ENCODE data around the gene MARCO.

MARCO gene, protein sequence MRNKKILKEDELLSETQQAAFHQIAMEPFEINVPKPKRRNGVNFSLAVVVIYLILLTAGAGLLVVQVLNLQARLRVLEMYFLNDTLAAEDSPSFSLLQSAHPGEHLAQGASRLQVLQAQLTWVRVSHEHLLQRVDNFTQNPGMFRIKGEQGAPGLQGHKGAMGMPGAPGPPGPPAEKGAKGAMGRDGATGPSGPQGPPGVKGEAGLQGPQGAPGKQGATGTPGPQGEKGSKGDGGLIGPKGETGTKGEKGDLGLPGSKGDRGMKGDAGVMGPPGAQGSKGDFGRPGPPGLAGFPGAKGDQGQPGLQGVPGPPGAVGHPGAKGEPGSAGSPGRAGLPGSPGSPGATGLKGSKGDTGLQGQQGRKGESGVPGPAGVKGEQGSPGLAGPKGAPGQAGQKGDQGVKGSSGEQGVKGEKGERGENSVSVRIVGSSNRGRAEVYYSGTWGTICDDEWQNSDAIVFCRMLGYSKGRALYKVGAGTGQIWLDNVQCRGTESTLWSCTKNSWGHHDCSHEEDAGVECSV

DNA sequence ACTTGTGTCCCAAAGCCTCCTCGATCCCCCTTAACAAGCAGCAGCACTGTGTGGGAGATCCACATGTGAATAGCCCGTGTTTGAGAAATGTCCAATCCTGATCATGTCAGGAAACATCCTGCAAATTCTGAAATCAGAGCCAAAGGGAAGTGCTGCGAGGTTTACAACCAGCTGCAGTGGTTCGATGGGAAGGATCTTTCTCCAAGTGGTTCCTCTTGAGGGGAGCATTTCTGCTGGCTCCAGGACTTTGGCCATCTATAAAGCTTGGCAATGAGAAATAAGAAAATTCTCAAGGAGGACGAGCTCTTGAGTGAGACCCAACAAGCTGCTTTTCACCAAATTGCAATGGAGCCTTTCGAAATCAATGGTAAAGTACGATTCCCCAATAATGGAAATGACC is at the start of gene MARCO:
TSS of gene MARCO (plus strand) at position 164 of the 400 bp plus-strand sequence. CDS start at position 271, 107 bp downstream.
- DNase-seq (ENCODE audit: low read depth) = no peak

DNA sequence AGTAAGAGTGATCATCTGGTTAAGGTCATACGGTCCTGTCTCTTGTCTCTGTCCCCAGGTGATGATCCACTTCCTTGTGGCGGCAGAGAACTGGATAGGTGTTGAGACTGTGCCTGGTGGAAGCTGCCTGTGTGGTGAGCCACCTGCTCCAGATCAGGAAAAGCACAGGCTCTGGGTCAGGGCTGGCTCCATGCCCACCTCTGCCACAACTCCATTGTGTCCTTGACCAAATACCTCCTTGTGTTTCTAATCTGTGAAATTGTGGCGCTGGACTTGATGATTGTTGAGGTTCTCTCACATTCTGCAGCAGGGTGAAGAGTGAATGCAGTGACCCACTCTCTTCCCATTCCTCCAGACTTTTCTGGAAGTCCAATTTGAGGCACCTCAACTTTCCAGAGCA is 48.9 kb upstream of the MARCO start:
- no peak for DNase-seq (ENCODE audit: low read depth)

DNA sequence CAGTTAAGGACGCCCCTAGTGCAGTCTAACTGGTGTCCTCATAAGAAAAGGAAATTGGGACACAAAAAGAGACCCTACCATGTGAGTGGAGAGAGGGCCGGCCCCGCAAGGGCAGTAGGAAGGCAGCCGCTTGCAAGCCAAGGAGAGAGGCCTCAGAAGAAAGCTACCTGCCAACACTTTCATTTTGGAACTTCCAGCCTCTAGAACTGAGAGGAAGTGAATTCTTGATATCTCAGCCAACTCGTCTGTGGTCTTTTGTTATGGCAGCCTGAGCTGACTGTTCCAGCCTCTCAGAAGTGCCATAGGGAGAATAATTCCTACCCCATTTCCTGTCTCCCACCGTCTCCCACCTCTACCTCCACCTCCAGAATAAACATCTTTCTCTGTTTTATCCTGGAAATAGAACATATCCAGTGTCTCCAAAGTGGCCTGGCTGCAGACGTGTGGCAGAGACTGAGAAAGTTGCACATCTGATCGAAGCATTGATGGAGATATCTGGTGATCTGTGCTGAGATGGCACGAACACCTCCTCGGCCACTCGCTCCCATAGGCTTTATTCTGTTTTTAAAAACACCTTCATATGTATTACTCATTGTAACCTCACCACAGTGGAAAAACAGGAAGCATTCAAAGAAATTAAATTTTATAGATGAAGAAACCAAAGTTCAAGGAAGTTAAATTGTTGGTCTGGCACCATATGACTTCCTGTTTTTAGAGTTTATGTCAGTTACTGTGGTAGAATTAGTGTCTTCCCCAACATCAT is 39.5 kb upstream of the MARCO start:
- no peak for DNase-seq (ENCODE audit: low read depth)

DNA sequence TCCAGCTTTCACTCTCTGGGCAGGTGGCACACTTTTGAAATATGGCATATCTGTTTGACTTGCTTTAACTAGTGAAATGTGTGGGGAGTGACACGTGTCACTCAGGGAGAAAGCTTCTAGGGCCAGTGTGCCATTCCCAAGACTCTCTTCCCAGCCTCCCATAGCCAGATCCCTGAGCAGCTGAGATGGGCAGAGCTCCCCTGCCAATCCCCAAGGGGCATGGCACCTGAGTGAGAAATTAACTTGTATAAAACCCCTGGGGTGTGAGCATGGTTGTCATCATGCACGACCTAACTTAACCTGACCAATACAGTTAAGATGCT is 39.0 kb upstream of the MARCO start:
- no peak for DNase-seq (ENCODE audit: low read depth)

DNA sequence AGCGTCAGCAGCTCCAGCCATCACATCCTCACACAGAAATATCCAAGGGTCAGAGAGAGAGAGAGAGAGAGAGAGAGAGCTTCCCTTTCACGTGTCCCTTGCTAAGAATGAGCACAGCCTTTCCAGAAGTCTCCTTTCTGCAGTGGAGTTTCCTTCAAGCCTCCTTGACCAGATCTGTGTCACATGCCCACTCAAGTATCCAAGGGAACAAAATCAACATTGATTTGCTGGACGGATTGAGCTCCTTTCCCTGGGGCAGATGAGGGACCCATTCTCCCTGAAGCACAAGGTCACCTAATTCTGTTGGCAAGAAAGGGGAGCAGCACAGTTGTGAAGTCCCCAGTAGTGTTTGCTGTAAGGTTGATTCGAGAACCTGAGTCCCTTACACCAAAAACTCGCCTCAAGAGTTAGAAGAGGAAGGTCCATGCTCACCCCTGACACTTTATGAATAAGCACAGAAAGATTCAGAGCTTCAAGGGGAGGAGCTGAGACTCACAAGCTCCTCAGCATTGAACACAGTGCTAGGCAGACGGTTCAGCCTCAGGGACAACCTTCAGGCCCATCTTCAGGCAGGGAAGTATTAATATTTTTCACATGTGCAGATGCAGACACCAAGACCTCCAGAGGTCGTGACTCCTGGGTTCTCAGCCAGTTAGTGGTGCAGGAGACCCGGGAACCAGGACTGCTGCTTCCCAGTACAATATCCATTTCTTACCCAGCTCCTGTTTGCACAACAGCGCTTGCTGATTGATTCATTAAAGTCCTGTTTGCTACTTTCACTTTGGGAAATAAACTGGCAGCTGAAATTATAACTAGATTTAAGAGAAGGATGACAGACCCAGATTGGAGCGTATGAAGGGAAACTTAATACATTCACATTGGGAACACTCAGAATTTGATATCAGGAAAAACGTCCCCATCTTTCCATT is 38.2 kb upstream of the MARCO start:
- DNase-seq (ENCODE audit: low read depth) = no peak

DNA sequence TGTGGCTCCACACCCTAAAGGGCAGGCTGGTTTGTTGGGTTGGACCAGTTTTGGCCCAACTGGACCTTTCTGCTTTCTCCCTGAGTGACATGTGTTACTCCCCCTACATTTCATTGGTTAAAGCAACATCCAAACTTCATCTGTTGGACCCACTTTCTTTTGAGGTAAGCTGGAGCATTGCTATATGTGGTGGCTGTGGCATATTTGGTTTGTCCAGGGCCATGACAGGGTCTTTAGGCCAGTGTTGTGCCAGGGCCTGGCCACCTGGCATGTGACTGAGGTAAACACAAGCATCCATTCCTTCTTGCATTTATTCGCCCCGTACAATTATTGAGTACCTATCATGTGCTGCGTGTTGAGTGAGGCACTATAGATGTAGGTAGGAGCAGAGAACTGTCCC is 36.8 kb upstream of the MARCO start:
- no peak for DNase-seq (ENCODE audit: low read depth)

DNA sequence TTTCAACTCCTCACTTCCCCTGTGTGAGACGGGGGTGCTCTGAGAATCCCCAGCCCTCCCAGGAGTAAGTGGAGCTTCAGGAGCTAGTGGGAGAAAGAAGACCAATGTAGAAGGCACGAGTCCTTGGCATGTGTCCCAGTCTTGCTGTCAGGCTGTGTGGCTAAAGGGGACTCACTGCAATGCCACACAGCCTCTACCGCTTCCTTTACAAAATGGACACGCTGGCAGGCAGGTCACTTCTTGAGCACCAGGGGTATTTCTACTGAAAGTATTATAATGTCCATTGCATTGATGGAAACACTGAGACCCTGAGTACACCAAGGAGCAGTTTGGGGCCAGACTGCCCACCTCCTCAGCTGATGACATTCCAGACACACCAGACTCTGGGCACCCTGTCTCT is 35.8 kb upstream of the MARCO start:
- no peak for DNase-seq (ENCODE audit: low read depth)

DNA sequence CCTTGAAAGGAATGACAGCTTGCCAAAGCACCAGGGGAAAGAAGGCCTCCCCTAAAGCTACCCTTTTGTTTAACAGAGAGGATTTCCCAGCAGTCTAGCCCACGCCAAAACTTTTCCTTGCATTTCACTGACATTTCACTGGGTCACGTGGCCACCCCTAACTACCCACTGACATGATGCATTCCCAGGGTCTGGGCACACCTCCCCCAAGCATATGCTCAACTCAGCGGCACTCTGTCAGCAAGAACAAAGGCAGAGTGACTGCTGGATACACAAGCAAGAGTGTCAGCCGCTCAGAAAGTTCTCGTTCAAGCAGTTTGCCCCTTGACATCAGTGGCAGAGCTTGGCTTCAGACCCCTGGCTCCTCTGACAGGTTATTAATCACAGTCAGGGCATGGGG is 34.2 kb upstream of the MARCO start:
- no peak for DNase-seq (ENCODE audit: low read depth)

DNA sequence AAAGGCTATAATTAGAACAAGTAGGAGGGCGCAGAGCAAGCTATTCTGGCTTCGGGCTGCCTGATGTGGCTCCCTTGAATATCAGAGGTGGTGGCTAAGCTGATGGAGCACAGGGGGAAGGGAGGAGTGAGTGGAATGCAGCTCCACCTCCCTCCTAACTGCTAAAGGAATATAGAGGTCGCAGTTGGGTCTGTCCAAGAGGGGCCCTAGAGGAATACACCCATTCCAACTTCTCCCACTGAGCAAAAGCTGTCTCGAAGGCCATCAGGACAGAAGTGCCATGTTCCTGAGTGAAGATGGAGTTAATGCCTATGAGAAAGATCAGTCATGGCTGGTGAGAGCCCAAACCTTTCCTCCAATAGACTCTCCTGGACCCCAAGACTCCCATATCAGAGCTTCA is 32.8 kb upstream of the MARCO start:
- no peak for DNase-seq (ENCODE audit: low read depth)

DNA sequence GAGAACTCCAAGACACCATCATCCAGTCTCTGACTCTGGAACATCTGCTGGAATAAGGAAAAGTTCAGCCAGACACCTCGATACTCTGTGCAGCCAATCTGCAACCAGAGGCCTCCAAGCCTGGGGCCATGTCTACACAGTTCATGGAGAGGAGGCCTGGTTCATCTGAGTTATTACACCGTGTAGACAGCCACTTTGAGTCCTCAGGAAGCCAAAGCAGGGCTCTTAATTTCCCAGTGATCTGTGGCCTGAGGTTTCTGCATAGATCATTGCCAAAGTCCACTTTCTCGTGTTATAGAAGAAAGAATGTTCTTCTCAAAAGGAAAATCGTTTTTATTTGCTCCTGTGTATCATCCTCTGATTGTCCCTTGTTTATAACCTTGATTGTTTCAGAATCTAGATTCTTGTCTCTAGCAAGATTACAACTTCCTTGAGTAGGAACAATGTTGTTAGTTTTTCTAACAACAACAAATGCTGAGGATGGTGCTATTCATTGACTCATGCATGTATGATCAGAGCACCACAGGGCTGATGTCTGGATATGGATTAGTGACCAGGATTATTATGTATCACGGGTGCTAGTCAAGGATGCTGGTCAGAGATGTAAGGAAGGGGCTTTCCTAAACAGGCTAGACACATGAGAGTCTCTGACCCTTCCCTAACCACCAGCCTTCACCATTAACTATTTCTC is 30.7 kb upstream of the MARCO start:
- DNase-seq (ENCODE audit: low read depth) = no peak

DNA sequence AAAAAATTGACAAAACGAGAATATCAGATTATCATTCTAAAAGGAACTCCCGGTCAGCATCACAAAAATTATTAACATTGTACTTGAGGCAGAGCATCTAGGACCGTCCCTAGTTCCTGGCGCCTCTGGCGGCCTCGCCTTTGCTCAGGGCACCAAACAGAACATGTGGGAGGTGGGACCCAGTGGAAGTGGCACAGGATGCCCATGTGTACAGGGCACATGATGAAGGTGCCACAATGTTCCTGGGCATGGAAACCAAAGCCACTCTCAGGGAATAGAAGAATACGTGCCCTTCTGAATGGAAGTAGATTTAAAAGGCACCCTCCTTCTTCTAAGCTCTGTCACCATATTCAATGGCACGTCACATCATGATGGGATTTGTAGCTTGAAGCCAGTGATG is 30.1 kb upstream of the MARCO start:
- no peak for DNase-seq (ENCODE audit: low read depth)

DNA sequence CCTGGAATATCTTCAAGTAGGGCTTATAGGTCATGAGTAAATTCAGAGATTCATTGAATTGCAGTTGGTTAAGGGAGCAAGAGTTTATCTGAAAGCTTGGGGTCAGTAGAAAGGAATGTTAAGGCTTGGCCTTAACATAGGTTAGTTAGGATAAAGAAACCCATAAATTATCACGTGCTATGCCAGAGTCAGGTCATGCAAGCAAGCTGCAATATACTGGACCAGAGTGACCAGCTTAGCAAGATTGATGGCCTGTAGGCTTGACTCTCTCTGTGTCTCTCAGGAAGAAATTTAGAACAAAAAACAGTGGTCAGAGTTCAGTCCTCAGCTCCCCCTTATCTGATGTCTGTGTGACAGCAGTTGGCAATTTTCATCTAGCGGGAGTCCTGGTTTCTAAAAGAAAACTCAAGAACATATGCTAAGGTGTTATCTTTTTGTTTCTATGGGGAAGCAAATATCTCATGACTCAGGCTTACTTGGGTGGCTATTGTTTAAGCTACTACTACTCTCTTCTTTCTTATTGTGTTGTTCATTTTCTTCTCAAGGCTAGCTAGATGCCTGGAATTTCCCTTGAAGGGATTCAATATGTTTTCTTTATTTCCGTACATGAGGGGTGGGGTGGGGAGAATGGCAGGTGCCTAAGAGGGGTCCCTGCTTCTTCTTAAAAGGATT is 28.7 kb upstream of the MARCO start:
- no peak for DNase-seq (ENCODE audit: low read depth)

DNA sequence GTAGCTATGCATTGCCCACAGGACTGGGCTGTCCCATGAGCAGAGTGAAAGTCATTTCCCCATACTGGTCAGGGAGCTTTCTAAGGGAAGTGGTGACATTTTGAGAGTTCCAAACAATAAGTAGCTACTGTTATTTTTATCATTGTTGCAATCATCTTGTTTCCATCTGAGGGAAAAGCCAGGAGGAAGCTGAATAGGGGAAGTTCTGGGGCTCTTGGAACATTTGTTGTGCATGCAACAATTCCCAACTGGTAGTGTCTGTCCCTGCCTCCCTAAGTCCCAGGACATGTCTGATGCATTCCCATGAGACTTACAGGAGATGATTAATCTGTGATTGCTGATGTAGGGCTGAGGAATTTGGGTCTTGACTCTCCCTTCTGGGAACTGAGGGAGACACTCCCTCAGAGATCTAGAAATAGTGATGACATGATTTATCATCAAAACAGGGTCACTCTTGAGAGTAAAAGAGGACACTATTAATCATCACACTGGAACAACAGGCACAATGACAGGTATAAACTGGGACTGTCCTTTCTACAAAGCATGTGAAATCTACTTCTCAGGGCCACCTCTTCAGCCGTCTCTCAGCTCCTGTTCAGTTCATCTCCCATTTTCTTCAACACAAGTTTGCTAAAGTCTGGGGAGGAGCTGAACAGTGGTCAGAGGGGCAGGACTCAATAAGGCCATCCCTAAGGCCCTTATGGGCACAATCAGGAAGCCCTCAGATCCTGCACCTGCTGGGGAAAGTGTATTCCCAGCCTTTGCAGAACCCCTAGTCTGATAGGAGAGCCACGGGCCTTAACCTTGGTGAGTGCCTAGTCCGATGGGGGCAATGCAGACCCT is 28.0 kb upstream of the MARCO start:
- DNase-seq (ENCODE audit: low read depth) = no peak

DNA sequence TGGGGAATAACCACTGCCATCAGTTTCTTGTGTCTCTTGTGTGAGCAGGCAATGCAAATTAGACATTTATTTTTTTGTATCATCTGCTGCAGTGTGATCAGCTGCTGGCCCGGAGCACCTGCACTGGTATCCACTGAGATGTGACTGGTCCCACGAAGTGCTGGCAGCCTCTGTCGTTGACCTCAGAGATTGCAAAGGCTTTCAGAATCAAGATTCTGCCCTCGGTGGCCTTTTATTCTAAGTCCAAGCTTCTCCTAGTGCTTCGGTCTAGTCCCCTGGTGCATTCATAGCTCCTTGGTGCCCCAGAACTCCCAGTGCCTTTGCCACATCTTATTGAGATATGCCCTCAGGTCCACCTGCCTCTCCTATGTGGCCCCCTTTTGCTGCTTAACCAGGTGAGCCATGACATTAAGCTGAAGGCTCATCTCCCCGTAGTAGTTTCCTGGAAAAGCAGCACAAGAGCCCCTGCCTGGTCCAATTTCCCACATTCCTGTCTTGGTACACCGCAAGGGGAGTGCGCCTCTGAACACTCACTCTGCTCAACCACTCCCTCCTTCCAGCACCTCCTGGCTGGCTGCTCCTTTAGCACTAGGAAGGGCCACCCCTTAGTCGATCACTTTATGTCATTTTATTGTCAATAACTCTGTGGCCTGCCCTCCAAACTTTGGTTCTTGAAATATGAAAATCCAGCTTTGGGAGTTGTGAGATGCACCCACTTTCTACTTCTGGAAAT is 27.1 kb upstream of the MARCO start:
- no peak for DNase-seq (ENCODE audit: low read depth)

DNA sequence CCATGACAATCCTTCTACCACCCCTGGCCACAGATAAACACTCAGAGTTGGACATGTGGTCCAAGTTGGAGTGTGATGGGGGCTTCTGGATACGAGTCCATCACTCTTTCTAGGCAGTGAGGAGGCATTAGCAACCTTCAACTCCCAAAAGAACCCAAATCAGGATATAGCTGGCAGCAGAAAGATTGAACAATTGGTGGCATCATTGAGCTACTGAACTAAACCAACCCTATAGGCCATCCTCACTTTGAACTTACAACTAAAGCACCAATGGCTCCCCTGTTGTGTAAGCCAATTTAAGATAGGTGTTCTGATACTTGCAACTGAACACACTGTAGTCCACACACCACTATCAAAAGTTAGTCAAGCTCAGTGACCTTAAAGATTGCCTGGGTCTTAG is 24.0 kb upstream of the MARCO start:
- DNase-seq (ENCODE audit: low read depth) = no peak

DNA sequence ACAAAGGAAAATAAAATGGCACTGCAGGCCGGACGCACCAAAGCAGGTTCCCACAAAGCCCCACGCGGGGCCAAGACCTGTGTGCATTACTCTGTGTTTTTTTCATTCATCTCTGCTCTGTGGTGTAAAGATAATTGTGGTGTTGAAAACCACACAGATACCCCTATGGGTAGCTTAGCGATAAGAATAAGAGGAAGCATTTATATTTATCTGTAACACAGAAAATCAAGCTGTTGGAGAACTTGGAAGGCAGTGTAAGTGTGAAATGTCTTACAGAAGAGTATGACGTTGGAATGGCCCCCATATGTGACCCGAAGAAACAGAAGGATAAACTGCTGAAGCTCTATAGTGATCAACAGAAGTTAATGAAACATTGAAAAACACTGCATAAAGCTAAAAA is 20.3 kb upstream of the MARCO start:
- DNase-seq (ENCODE audit: low read depth) = no peak

DNA sequence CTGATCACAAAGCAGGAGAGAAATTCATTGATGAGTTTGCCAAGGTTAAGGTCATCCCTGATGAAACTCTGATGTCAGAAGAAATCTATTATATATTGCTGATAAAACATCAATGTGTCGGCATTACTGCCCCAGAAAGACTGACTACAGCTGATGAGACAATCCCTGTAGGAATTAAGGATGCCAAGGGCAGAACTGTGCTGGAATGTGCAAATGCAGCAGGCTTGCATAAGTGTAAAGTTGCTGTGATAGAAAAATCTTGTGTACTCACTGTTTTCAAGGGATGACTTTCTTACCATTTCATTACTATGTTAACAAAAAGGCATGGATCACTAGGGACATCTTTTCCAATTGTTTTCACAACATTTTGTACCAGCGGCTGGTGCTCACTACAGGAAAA is 19.7 kb upstream of the MARCO start:
- no peak for DNase-seq (ENCODE audit: low read depth)

DNA sequence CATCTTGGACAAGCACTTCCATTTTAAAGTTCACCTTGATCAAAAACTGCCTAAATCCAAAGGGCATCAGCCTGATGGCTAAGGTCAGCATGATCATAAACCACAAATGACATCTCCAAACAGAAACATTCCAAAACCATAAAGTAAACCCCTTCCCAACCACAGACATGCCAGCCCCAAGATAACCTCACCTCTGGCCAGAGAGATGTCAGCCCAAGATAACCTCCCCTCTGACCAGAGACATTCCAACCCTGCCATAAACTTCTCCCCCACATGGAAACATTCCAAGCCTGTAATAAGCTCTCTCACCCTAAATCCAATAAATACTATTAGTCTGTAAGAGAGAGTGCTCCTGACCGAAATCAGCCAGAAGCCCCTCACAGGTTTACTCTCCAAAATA is 18.6 kb upstream of the MARCO start:
- no peak for DNase-seq (ENCODE audit: low read depth)

DNA sequence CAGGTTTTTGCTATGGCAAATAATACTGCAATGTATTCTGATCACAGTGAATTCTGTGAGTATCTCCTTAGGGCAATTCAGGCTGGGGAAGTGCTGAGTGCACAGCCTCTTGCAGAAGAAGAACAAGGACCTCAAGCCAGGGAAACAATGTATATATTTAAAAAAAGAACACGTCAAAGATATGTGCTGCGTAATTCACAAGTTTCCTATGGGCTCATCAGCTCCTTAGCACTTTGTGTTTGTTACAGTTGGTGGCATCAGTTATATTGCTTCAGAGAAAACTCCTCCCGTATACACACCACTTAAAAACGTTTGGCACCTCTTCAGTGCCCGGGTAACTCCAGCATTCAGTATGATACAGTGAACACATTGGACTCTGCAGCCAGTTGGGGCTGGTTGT is 16.5 kb upstream of the MARCO start:
- DNase-seq (ENCODE audit: low read depth) = no peak

DNA sequence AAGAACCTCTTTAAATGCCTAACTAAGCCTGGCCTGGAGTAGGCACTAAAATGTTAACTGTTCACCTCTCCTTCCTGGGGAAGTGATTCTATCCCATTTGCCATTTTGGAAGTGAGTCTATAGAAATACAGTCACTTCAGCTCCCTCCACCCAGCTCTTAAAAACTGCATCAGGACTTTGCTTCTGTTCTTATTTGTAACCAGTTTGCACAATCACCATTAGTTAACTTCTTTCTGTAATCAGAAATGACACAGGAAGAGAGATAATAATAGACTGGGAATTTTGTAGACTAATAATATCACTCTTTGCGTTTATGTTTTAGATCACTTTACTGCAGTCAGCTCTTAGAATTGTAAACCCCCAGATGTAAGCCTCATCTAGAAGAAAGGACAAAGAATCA is 16.0 kb upstream of the MARCO start:
- no peak for DNase-seq (ENCODE audit: low read depth)

All from activated T-helper 1 cell treated with Interleukin-2 at 50 U/mL for 16 hours (primary cell).